GM19193 (cell line): ENCODE data around the gene PITRM1.

ENCODE experiments used
- POLR2A ChIP-seq: IDR thresholded peaks from 4 replicates; pipeline ENCODE4 v1.6.1; 2011; ENCODE audit not compliant: insufficient read depth, insufficient read length; ENCODE audit errors: extremely low read depth

The PITRM1 gene

GRCh38 chr10:3109196-3109595, 63.4 kb downstream of the PITRM1 start:
- no peak for TF ChIP-seq POLR2A

- TF ChIP-seq POLR2A, result no peak
Observed at GRCh38 chr10:3108575-3109105, 63.9 kb downstream of the PITRM1 start.

DNA sequence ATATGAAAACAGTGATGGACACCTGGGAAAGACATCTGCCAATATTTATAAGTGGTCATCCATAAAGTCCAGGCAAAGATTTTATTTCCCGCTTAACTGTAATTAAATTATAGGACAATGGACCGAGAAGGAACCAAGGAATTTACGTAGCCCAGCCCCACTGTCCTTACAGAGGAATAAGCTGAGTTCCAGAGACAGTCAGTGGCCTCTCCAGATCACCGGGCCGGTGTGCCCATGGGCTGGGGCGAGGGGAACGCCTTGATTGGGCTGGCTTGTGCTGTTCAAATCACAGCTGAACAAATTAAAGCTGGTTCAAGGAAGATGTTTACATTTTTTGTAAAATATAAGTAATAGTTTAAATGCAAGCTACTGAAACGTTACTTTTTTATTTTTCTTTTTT, 64.5 kb downstream of the PITRM1 start:
- no peak for TF ChIP-seq POLR2A

DNA sequence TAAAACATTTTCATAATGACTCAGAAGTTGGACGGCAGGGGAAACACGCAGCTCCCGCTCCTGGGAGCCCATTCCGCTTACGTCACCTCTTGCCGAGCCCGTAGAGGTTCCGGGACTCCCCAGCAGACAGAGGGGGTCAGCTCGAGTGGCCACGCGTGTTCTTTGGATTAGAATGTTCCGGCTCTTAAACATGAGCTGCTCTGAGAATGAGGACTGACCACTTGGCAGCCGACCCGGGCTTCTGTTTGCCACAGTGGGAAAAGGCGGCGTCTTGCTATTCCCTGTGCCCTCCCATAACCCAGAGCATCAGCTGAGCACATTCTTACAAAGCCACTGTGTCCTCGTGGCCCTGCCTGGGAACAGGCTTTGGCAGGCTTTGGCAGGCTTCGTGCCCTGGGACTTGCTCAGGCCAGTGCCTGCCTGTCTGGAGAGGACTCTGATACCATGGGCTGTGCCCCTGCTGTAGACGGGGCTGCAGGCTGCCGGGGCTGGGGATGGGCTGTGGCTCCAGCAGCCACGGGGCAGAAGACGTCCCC, 65.1 kb downstream of the PITRM1 start:
- no peak for TF ChIP-seq POLR2A

DNA sequence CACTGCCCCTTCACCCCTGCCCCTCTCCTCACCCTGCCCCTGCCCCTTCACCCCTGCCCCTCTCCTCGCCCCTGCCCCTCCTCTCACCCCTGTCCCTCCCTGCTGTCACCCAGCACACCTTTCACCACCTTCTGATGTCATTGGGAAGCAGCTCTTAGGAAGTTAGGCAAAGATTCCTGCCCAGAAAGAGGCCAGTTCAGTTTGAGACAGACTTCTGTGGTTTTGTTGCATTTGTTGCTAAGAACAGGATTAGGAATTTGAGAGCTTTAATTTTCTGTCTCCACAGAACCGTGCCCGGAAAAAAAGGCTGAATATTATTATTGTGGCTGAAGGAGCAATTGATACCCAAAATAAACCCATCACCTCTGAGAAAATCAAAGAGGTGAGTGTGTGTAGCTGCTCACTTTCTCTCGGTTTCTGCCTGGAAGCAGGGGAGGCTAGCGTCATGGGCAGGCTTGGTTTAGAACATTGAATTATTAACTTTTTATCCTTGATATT, 65.6 kb downstream of the PITRM1 start:
- TF ChIP-seq POLR2A, result no peak

GRCh38 chr10:3105905-3106304, 66.7 kb downstream of the PITRM1 start:
- no peak for TF ChIP-seq POLR2A

- no peak for TF ChIP-seq POLR2A
Observed at GRCh38 chr10:3105166-3105565, 67.4 kb downstream of the PITRM1 start.

- no peak for TF ChIP-seq POLR2A
Observed at GRCh38 chr10:3104251-3104918, 68.2 kb downstream of the PITRM1 start.

DNA sequence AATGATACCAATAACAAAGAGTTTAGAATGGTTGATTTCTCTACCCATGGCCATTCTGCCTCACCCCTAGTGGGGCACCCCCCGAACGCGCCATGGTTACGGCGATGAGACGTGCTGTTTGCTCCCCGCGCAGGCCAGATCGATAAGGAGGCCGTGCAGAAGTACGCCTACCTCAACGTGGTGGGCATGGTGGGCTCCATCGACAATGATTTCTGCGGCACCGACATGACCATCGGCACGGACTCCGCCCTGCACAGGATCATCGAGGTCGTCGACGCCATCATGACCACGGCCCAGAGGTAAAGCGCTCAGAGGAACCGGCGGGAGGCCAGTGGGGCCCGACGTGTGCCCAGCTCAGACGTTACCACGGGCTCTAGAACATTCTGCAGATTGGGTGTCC, 68.9 kb downstream of the PITRM1 start:
- TF ChIP-seq POLR2A, result no peak

DNA sequence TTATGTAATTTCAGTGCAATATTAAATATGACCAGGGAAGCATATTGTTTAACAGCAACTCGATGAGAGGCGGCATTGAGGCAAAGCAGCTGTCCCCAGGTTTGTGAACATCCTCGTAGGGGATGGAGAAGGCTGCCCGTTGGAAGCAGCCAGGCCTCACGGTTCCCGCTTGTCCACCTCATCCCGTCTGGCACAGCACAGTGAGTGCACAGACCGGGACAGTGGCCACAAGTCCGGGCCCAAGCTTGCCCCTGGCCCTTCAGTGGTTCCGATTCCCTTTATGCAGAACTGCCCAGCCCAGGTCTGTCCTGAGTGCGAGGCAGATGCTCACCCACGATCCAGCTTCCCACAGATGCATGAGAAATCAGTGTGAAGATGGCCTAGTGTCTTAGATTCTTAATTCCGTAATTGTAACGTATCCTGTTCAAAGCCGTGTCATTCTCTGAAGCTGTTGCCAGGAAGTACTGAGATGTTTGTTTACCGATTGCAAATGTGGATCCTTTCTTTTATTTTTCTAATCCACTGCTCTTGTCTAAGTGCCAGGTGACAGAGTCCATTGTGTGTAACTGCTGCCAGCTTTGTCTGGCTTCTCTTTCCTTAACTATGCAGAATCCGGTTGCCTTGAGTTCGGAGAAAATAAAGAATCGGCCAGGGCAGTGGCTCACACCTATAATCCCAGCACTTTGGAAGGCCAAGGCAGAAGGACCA, 69.7 kb downstream of the PITRM1 start:
- TF ChIP-seq POLR2A, result no peak

GRCh38 chr10:3100856-3101640, 71.5 kb downstream of the PITRM1 start:
- TF ChIP-seq POLR2A, result no peak

GRCh38 chr10:3100093-3100792, 72.3 kb downstream of the PITRM1 start:
- TF ChIP-seq POLR2A, result no peak

GRCh38 chr10:3099291-3100092, 73.1 kb downstream of the PITRM1 start:
- no peak for TF ChIP-seq POLR2A

- no peak for TF ChIP-seq POLR2A
Observed at GRCh38 chr10:3098689-3099088, 73.9 kb downstream of the PITRM1 start.
